Dermis microvascular lymphatic vessel endothelial cell (primary cell): ENCODE data around the gene DLEC1. TPM values are rescaled to one million over a fixed set of nuclear protein-coding genes. Genes with fewer than 3 reads are reported as not detected.
"Not testable (repeated sequence)": the region's sequence is repeated elsewhere in the genome, so short reads cannot be mapped to it uniquely, and the experiment has no call there.

Source experiments
- DNase-seq, 2 donors: peaks; one replicate each; pipeline versions ENCODE4 v3.0.0 to v3.0.0-alpha.2; 2010; ENCODE audit warnings: low read depth in 2 of 2
- total RNA-seq: library from RNA; depleted of rRNA; stranded (reverse); fragments of >200 nt; gene quantifications from 2 replicates; pipeline ENCODE4 v1.2.1, GENCODE V29; 2014

Gene DLEC1
- total RNA-seq, 1 donor from 2014 or later, result under 0.01 TPM

- DNase-seq, result no peak
Observed at GRCh38 chr3:38017445-38018295, 21.3 kb upstream of the DLEC1 start.

- no peak for DNase-seq
Observed at GRCh38 chr3:38018296-38019266, 20.4 kb upstream of the DLEC1 start.

GRCh38 chr3:38019658-38020341, 19.2 kb upstream of the DLEC1 start:
- DNase-seq, result no peak

- no peak for DNase-seq
Observed at GRCh38 chr3:38020342-38020726, 18.7 kb upstream of the DLEC1 start.

- DNase-seq, result no peak
Observed at GRCh38 chr3:38021196-38021595, 17.8 kb upstream of the DLEC1 start.

- peak in 1 of 2 donors; percentile 46 for DNase-seq
Observed at GRCh38 chr3:38022301-38022700, 16.7 kb upstream of the DLEC1 start.

- DNase-seq, result no peak
Observed at GRCh38 chr3:38022896-38023709, 15.9 kb upstream of the DLEC1 start.

GRCh38 chr3:38026856-38027255, 12.2 kb upstream of the DLEC1 start:
- DNase-seq, result no peak

- no peak for DNase-seq
Observed at GRCh38 chr3:38027466-38028465, 11.2 kb upstream of the DLEC1 start.

- no peak for DNase-seq
Observed at GRCh38 chr3:38028621-38029361, 10.2 kb upstream of the DLEC1 start.

GRCh38 chr3:38029400-38030125, 9.4 kb upstream of the DLEC1 start, which contains the start of gene PLCD1:
Gene PLCD1, minus strand, starts transcription at chr3:38029642. Its CDS starts 103 bp downstream, at chr3:38029539.
- peak in 1 of 2 donors; percentile 72 for DNase-seq

GRCh38 chr3:38030126-38031021, 8.6 kb upstream of the DLEC1 start:
- no peak for DNase-seq

- DNase-seq, result peak in 1 of 2 donors; percentile 14
Observed at GRCh38 chr3:38031022-38031994, 7.7 kb upstream of the DLEC1 start.

- no peak for DNase-seq
Observed at GRCh38 chr3:38032328-38032865, 6.6 kb upstream of the DLEC1 start.

- DNase-seq, result not testable (repeated sequence)
Observed at GRCh38 chr3:38033586-38033985, 5.4 kb upstream of the DLEC1 start.
